GM12878 (cell line): ENCODE results near the gene CLASP1. TPM values are rescaled to one million over a fixed set of nuclear protein-coding genes. Genes with fewer than 3 reads are reported as not detected.
A peak's percentile ranks its signal among the peaks of the same experiment; 100 is the strongest.

ENCODE experiments used
- ATAC-seq: fragments of 200-7000 bp; cut with Tn5 transposase; 3 replicates; pipeline ENCODE4 v1.9.1; 2020; ENCODE audit warnings: mild to moderate bottlenecking, moderate library complexity
- BruUV-seq: library from RNA; stranded (reverse); fragments of 400-500 nt; replicated peaks from 2 replicates; lab custom pipeline; 2021; lab: Mats Ljungman, UMichigan
- CTCF ChIA-PET: fragments of 300-600 bp; sonication (Branson Sonifier 250); formaldehyde crosslinking; extraction: SDS; loops from one replicate; lab custom pipeline; 2021; ENCODE audit warnings: inconsistent platforms; lab: Yijun Ruan, JAX
- POLR2A ChIA-PET: fragments of 350-600 bp; formaldehyde crosslinking; extraction: SDS; loops from one replicate; lab custom pipeline; 2021; ENCODE audit warnings: inconsistent platforms; lab: Charles Lee
- RAD21 ChIA-PET: fragments of 300-600 bp; sonication (Branson Sonifier 250); formaldehyde crosslinking; loops from one replicate; lab custom pipeline; 2023; ENCODE audit warnings: antibody characterized with exemption; ENCODE audit not compliant: unreplicated experiment; lab: Charles Lee
- SMC1A ChIA-PET: fragments of 300-600 bp; sonication (Branson Sonifier 250); formaldehyde crosslinking; loops from one replicate; lab custom pipeline; 2023; ENCODE audit not compliant: unreplicated experiment, uncharacterized antibody; lab: Charles Lee
- DNase-seq: peaks from one replicate; pipeline ENCODE4 v3.0.0-alpha.2; 2011; ENCODE audit warnings: low read depth, low spot score
- FAIRE-seq: peaks from 3 replicates; lab custom pipeline; 2011; peaks lifted over from hg19 to GRCh38; lab: Jason Lieb, UNC
- H2AFZ ChIP-seq: 2 replicates; pipeline ENCODE4 v1.6.0; 2011; ENCODE audit warnings: low read depth, low read length, control low read depth; ENCODE audit not compliant: control insufficient read depth
- H3K27ac ChIP-seq: 2 replicates; pipeline ENCODE4 v1.5.1; 2011; ENCODE audit warnings: control low read depth; ENCODE audit not compliant: control insufficient read depth, insufficient read depth
- H3K27me3 ChIP-seq, 2 experiments: replicated peaks in 1 of 2; 2 replicates each; pipeline versions ENCODE4 v1.6.0 to v1.6.1; 2011; ENCODE audit warnings: low read length in 1 of 2; ENCODE audit not compliant: control insufficient read depth in 2 of 2, insufficient read depth in 2 of 2
- H3K36me3 ChIP-seq, 2 experiments: 2 replicates each; pipeline ENCODE4 v1.5.1; 2011; ENCODE audit warnings: low read length in 1 of 2; ENCODE audit not compliant: control insufficient read depth in 2 of 2, insufficient read depth in 2 of 2
- H3K4me1 ChIP-seq: 2 replicates; pipeline ENCODE4 v1.6.1; 2011; ENCODE audit warnings: mild to moderate bottlenecking, low read length, moderate library complexity, mixed read lengths; ENCODE audit not compliant: control insufficient read depth, insufficient read depth
- H3K4me2 ChIP-seq: 2 replicates; pipeline ENCODE4 v1.6.0; 2011; ENCODE audit warnings: control low read depth; ENCODE audit not compliant: control insufficient read depth, insufficient read depth
- H3K4me3 ChIP-seq: fragments of 200-600 bp; sonication (generic); 2 replicates; pipeline ENCODE4 v1.5.1; 2016
- H3K79me2 ChIP-seq: 2 replicates; pipeline ENCODE4 v1.6.0; 2011; ENCODE audit warnings: low read length; ENCODE audit not compliant: control insufficient read depth, insufficient read depth
- H3K9ac ChIP-seq: 2 replicates; pipeline ENCODE4 v1.8.0; 2011; ENCODE audit warnings: low read length, control low read depth, mixed read lengths; ENCODE audit not compliant: control insufficient read depth, insufficient read depth
- H3K9me3 ChIP-seq: replicated peaks from 3 replicates; pipeline ENCODE4 v1.5.1; 2011; ENCODE audit warnings: mild to moderate bottlenecking, low read length; ENCODE audit not compliant: control insufficient read depth, insufficient read depth
- H4K20me1 ChIP-seq: 2 replicates; pipeline ENCODE4 v1.6.0; 2011; ENCODE audit not compliant: control insufficient read depth, insufficient read depth
- CBX5 ChIP-seq: sonication (generic); IDR thresholded peaks from 2 replicates; pipeline ENCODE4 v1.6.1; 2016; ENCODE audit warnings: low read depth, moderate library complexity, mild to moderate bottlenecking, inconsistent platforms
- CEBPB ChIP-seq, 2 experiments: fragments of 150-350 bp in 1 of 2; IDR thresholded peaks; 2 replicates each; pipeline ENCODE4 v1.6.1; 2012 to 2014; ENCODE audit warnings: low read depth in 2 of 2, low read length in 2 of 2, borderline replicate concordance in 1 of 2, inconsistent platforms in 1 of 2
- CHD1 ChIP-seq: IDR thresholded peaks from 2 replicates; pipeline ENCODE4 v1.6.1; 2012; ENCODE audit warnings: low read depth, low read length, improper control_type of control experiment
- EZH2 ChIP-seq: IDR thresholded peaks from 2 replicates; pipeline ENCODE4 v1.6.1; 2012; ENCODE audit warnings: low read depth, mild to moderate bottlenecking, control low read depth, inconsistent platforms, low read length, borderline replicate concordance; ENCODE audit not compliant: control insufficient read depth
- GABPA ChIP-seq: IDR thresholded peaks from 2 replicates; pipeline ENCODE4 v1.6.1; 2014; ENCODE audit warnings: antibody characterized with exemption, low read depth, mild to moderate bottlenecking, inconsistent platforms
- HCFC1 ChIP-seq: fragments of 150-350 bp; IDR thresholded peaks from 2 replicates; pipeline ENCODE4 v1.6.1; 2014; ENCODE audit warnings: low read length
- MEF2A ChIP-seq: IDR thresholded peaks from 2 replicates; pipeline ENCODE4 v1.6.1; 2011; ENCODE audit warnings: low read depth, mild to moderate bottlenecking, low read length, moderate library complexity; ENCODE audit not compliant: insufficient read depth
- MTA2 ChIP-seq: fragments of 450-650 bp; IDR thresholded peaks from 2 replicates; pipeline ENCODE4 v1.6.1; 2016; ENCODE audit warnings: low read depth, mild to moderate bottlenecking, moderate library complexity
- NFIC ChIP-seq: IDR thresholded peaks from 2 replicates; pipeline ENCODE4 v1.6.1; 2012; ENCODE audit warnings: low read depth, mild to moderate bottlenecking, inconsistent platforms, low read length, moderate library complexity
- NFYB ChIP-seq: IDR thresholded peaks from 2 replicates; pipeline ENCODE4 v1.6.1; 2011; ENCODE audit warnings: low read depth, mild to moderate bottlenecking, low read length, improper control_type of control experiment, moderate library complexity; ENCODE audit not compliant: insufficient read depth
- SIN3A ChIP-seq: IDR thresholded peaks from 2 replicates; pipeline ENCODE4 v1.6.1; 2012; ENCODE audit warnings: low read depth, low read length, improper control_type of control experiment
- SMARCA5 ChIP-seq: fragments of 450-650 bp; IDR thresholded peaks from 2 replicates; pipeline ENCODE4 v1.6.1; 2017; ENCODE audit warnings: mild to moderate bottlenecking
- SREBF2 ChIP-seq: IDR thresholded peaks from 2 replicates; pipeline ENCODE4 v1.6.1; 2012; ENCODE audit warnings: mild to moderate bottlenecking, low read length
- STAT1 ChIP-seq: fragments of 450-650 bp; conservative IDR thresholded peaks from 2 replicates; pipeline ENCODE4 v1.6.1; 2014; ENCODE audit warnings: antibody characterized with exemption, mild to moderate bottlenecking
- ZNF207 ChIP-seq: fragments of 450-650 bp; IDR thresholded peaks from 2 replicates; pipeline ENCODE4 v1.6.1; 2014; ENCODE audit warnings: antibody characterized with exemption, mild to moderate bottlenecking, borderline replicate concordance
- ZZZ3 ChIP-seq: IDR thresholded peaks from 2 replicates; pipeline ENCODE4 v1.6.1; 2011; ENCODE audit warnings: low read depth; ENCODE audit not compliant: control insufficient read depth, insufficient read length
- WGBS: methylation state at CpG from one replicate; pipeline ENCODE4 v1.1.6; 2016; ENCODE audit warnings: low lambda C conversion rate; ENCODE audit not compliant: insufficient replicate concordance, insufficient coverage; ENCODE audit errors: missing lambda C conversion rate; 5-methylcytosine and 5-hydroxymethylcytosine counted together
- in situ Hi-C: fragments of 300-500 bp; cut with MboI; formaldehyde crosslinking; loops from 9 replicates; pipeline ENCODE4 v1.14.3; 2018; ENCODE audit warnings: mixed read lengths
- intact Hi-C: fragments of 100-400 bp; cut with micrococcal nuclease; formaldehyde crosslinking; loops from one replicate; pipeline ENCODE4 v1.14.2; 2022; ENCODE audit not compliant: unreplicated experiment
- polyA plus RNA-seq, 11 experiments: library from polyadenylated mRNA; depleted of rRNA in 4 of 11; unstranded in 6 of 11; stranded (reverse) in 5 of 11; fragments of >200 nt; fragmentation: Nextera tagmentation in 4 of 11; fragmentation: Illumina TruSeq in 1 of 11; extraction: Ambion mirVana in 4 of 11; extraction: Trizol in 1 of 11; gene quantifications; 1 replicate in 1 of 11; 2 replicates in 10 of 11; pipeline versions ENCODE4 v1.2.1 to v1.2.3, GENCODE V29; 2011 to 2016; ENCODE audit warnings: inconsistent platforms in 2 of 11, missing spikeins in 2 of 11, low read depth in 1 of 11
- total RNA-seq, 4 experiments: library from RNA; depleted of rRNA in 3 of 4; stranded (reverse); fragments of >200 nt in 3 of 4; fragmentation: Illumina TruSeq in 1 of 4; extraction: Trizol in 1 of 4; gene quantifications; 2 replicates each; pipeline versions ENCODE4 v1.2.1 to v1.2.3, GENCODE V29; 2013 to 2021
- TF ChIP-seq, protein P1 (sequence below): fragments of 450-650 bp; IDR thresholded peaks from 2 replicates; pipeline ENCODE4 v1.6.1; 2014; ENCODE audit warnings: mild to moderate bottlenecking
- TF ChIP-seq, protein P2 (sequence below): IDR thresholded peaks from 2 replicates; pipeline ENCODE4 v1.6.1; 2012; ENCODE audit warnings: mild to moderate bottlenecking, low read depth, low read length
- TF ChIP-seq, protein P3 (sequence below): IDR thresholded peaks from 2 replicates; pipeline ENCODE4 v1.6.1; 2012; ENCODE audit warnings: low read depth, low read length, improper control_type of control experiment

The CLASP1 gene
- total and polyA plus RNA-seq, 10 of the 15 experiments (the other 5 are each of a cell fraction or from before 2014, with no cell fraction given), result 1.4 to 62.4 (median 32.9) TPM

DNA sequence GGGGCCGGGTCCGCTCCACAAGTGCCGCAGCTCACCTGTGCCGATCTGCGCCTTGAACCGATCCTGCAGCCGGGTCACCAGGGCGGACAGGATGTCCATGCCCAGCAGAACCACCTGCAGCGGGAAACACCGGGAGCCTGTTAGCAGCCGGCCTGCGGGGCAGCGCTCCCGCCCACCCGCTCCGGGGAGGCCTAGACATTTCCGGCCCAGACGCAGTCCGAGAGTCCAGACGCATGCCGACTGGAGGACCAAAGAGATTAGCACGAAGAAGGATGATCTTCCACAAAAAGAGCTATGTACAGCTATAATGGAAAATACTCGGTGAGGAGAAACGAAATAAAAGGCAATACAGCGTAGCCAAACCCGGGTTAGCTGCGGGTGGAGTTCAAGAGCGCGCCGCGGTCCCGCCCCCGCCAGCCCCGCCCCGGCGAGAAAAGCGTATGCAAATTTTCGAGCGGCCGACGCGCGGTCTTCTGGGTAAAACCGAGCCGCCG, 119.0 kb downstream of the CLASP1 start:
- H3K27me3 ChIP-seq, result no peaks in the 10 kb centered on the region
- in situ Hi-C loops, result loop anchor here (5.0 kb wide), 1 partner anchor 122 kb away; no protein-coding TSS in a partner anchor
- peaks cover 0 to 11% of the 10 kb centered on the region in 2 experiments; a peak in 3 of 4 replicates for H3K36me3 ChIP-seq
- H3K27ac ChIP-seq, result peak overlapping the region; percentile 98
- RAD21 ChIA-PET, result interaction anchor here (0.7 to 5.0 kb wide), 14 partner anchors 9 to 189 kb away, joined by 3 to 39 read pairs (median 4); partner anchors contain the start of gene CLASP1
- intact Hi-C loops, result loop anchor here (2.0 to 10.0 kb wide), 3 partner anchors 67 to 435 kb away; partner anchors contain the start of gene NIFK
- peak overlapping the region; percentile 39; the same call in 1 of the 2 replicates for H3K4me2 ChIP-seq
- no peak for FAIRE-seq
- BruUV-seq, result no TSS peak
- ATAC-seq, result peak; percentile 82
- no peaks in the 10 kb centered on the region for H3K9me3 ChIP-seq
- peak overlapping the region; percentile 61 for H2AFZ ChIP-seq
- H3K4me1 ChIP-seq, result peaks cover 18% of the 10 kb centered on the region
- CTCF ChIA-PET, result interaction anchor here (0.6 to 6.3 kb wide), 15 partner anchors 10 to 206 kb away, joined by 3 to 44 read pairs (median 4); partner anchors contain the start of gene NIFK
- DNase-seq, result peak; percentile 52
- peaks cover 63% of the 10 kb centered on the region for H3K79me2 ChIP-seq
- H3K9ac ChIP-seq, result peak overlapping the region; percentile 88
- no peaks in the 10 kb centered on the region for H4K20me1 ChIP-seq
- under 1% methylated on average over 34 of the region's 46 CpGs for WGBS
- POLR2A ChIA-PET, result interaction anchor here (0.6 to 3.6 kb wide), 13 partner anchors 16 to 359 kb away, joined by 3 to 47 read pairs (median 5); partner anchors contain the start of genes CLASP1 and NIFK
- H3K4me3 ChIP-seq, result peak overlapping the region; percentile 79
- SMC1A ChIA-PET, result interaction anchor here (0.6 to 5.8 kb wide), 15 partner anchors 9 to 227 kb away, joined by 3 to 52 read pairs (median 8); partner anchors contain the start of gene CLASP1
- no peak for TF ChIP-seq NFIC
- TF ChIP-seq GABPA, result peak; percentile 51; the same call in 1 of the 2 replicates
- TF ChIP-seq, protein P1, sequence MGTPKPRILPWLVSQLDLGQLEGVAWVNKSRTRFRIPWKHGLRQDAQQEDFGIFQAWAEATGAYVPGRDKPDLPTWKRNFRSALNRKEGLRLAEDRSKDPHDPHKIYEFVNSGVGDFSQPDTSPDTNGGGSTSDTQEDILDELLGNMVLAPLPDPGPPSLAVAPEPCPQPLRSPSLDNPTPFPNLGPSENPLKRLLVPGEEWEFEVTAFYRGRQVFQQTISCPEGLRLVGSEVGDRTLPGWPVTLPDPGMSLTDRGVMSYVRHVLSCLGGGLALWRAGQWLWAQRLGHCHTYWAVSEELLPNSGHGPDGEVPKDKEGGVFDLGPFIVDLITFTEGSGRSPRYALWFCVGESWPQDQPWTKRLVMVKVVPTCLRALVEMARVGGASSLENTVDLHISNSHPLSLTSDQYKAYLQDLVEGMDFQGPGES, result no peak
- no peak for TF ChIP-seq CHD1
- TF ChIP-seq HCFC1, result no peak
- TF ChIP-seq SREBF2, result no peak
- no peak for TF ChIP-seq EZH2
- TF ChIP-seq, protein P2, sequence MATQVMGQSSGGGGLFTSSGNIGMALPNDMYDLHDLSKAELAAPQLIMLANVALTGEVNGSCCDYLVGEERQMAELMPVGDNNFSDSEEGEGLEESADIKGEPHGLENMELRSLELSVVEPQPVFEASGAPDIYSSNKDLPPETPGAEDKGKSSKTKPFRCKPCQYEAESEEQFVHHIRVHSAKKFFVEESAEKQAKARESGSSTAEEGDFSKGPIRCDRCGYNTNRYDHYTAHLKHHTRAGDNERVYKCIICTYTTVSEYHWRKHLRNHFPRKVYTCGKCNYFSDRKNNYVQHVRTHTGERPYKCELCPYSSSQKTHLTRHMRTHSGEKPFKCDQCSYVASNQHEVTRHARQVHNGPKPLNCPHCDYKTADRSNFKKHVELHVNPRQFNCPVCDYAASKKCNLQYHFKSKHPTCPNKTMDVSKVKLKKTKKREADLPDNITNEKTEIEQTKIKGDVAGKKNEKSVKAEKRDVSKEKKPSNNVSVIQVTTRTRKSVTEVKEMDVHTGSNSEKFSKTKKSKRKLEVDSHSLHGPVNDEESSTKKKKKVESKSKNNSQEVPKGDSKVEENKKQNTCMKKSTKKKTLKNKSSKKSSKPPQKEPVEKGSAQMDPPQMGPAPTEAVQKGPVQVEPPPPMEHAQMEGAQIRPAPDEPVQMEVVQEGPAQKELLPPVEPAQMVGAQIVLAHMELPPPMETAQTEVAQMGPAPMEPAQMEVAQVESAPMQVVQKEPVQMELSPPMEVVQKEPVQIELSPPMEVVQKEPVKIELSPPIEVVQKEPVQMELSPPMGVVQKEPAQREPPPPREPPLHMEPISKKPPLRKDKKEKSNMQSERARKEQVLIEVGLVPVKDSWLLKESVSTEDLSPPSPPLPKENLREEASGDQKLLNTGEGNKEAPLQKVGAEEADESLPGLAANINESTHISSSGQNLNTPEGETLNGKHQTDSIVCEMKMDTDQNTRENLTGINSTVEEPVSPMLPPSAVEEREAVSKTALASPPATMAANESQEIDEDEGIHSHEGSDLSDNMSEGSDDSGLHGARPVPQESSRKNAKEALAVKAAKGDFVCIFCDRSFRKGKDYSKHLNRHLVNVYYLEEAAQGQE, result no peak
- no peak for TF ChIP-seq SMARCA5
- TF ChIP-seq SIN3A, result 0 out of 2 replicates have a peak, but pooled peaks have one; percentile 52
- TF ChIP-seq NFYB, result no peak
- TF ChIP-seq MEF2A, result no peak
- no peak for TF ChIP-seq CBX5
- TF ChIP-seq, protein P3, sequence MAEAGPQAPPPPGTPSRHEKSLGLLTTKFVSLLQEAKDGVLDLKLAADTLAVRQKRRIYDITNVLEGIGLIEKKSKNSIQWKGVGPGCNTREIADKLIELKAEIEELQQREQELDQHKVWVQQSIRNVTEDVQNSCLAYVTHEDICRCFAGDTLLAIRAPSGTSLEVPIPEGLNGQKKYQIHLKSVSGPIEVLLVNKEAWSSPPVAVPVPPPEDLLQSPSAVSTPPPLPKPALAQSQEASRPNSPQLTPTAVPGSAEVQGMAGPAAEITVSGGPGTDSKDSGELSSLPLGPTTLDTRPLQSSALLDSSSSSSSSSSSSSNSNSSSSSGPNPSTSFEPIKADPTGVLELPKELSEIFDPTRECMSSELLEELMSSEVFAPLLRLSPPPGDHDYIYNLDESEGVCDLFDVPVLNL, result 0 out of 2 replicates have a peak, but pooled peaks have one; percentile 39
- no peak for TF ChIP-seq ZNF207
- no peak for TF ChIP-seq MTA2
- TF ChIP-seq CEBPB (IDR thresholded peaks at IDR 0.05; ENCODE audit: borderline replicate concordance in 1 of 2, low read depth in 2 of 2, low read length in 2 of 2), result no peak
- no peak for TF ChIP-seq STAT1
- no peak for TF ChIP-seq ZZZ3
